GM23338 (cell line): ENCODE data around the gene MUC6. TPM values are rescaled to one million over a fixed set of nuclear protein-coding genes. Genes with fewer than 3 reads are reported as not detected.

Experiments
- ATAC-seq: fragments of 200-7000 bp; cut with Tn5 transposase; 3 replicates; pipeline ENCODE4 v1.9.1; 2020
- DNase-seq: peaks from one replicate; pipeline ENCODE4 v3.0.0-alpha.2; 2015; ENCODE audit warnings: low spot score
- H2AFZ ChIP-seq: fragments of 200-600 bp; sonication (generic); 2 replicates; pipeline ENCODE4 v1.8.0; 2016; ENCODE audit warnings: antibody characterized with exemption, mild to moderate bottlenecking, moderate library complexity
- H3F3A ChIP-seq: fragments of 200-600 bp; sonication (generic); replicated peaks from 2 replicates; pipeline ENCODE4 v1.8.0; 2017; ENCODE audit warnings: antibody characterized with exemption, mixed run types, low read depth
- H3K27ac ChIP-seq: fragments of 200-600 bp; sonication (generic); 2 replicates; pipeline ENCODE4 v1.6.1; 2016; ENCODE audit warnings: low read depth
- H3K27me3 ChIP-seq: fragments of 200-600 bp; sonication (generic); 2 replicates; pipeline ENCODE4 v1.8.0; 2016; ENCODE audit warnings: mild to moderate bottlenecking, mixed run types, moderate library complexity; ENCODE audit not compliant: insufficient read depth
- H3K36me3 ChIP-seq: fragments of 200-600 bp; sonication (generic); 2 replicates; pipeline ENCODE4 v1.8.0; 2016; ENCODE audit warnings: mild to moderate bottlenecking; ENCODE audit not compliant: insufficient read depth
- H3K4me1 ChIP-seq: fragments of 200-600 bp; sonication (generic); 2 replicates; pipeline ENCODE4 v1.8.0; 2016; ENCODE audit warnings: mild to moderate bottlenecking, moderate library complexity; ENCODE audit not compliant: insufficient read depth
- H3K4me2 ChIP-seq: fragments of 200-600 bp; sonication (generic); 2 replicates; pipeline ENCODE4 v1.7.1; 2017; ENCODE audit warnings: mixed run types
- H3K4me3 ChIP-seq: fragments of 200-600 bp; sonication (generic); 2 replicates; pipeline ENCODE4 v1.6.1; 2016; ENCODE audit warnings: mixed run types
- H3K79me2 ChIP-seq: fragments of 200-600 bp; sonication (generic); replicated peaks from 2 replicates; pipeline ENCODE4 v1.8.0; 2017; ENCODE audit warnings: mild to moderate bottlenecking; ENCODE audit not compliant: insufficient read depth
- H3K9me2 ChIP-seq: fragments of 200-600 bp; sonication (generic); 2 replicates; pipeline ENCODE4 v1.8.0; 2017; ENCODE audit not compliant: insufficient read depth
- H4K20me1 ChIP-seq: fragments of 200-600 bp; sonication (generic); replicated peaks from 2 replicates; pipeline ENCODE4 v1.8.0; 2017; ENCODE audit warnings: mild to moderate bottlenecking; ENCODE audit not compliant: insufficient read depth
- H3K27ac Mint-ChIP-seq: 2 replicates; pipeline ENCODE4 v1.8.0; 2020; ENCODE audit warnings: inconsistent platforms, mild to moderate bottlenecking, moderate library complexity, mixed read lengths
- H3K27me3 Mint-ChIP-seq: 3 replicates; pipeline ENCODE4 v1.8.0; 2022; ENCODE audit warnings: low read depth, mild to moderate bottlenecking, moderate library complexity, mixed read lengths, inconsistent platforms; ENCODE audit not compliant: insufficient read depth, poor library complexity
- H3K36me3 Mint-ChIP-seq: 3 replicates; pipeline ENCODE4 v1.8.0; 2021; ENCODE audit warnings: low read depth, mild to moderate bottlenecking, inconsistent platforms, moderate library complexity, mixed read lengths
- H3K4me1 Mint-ChIP-seq: 3 replicates; pipeline ENCODE4 v1.8.0; 2020; ENCODE audit warnings: mild to moderate bottlenecking, inconsistent platforms, mixed read lengths
- H3K4me3 Mint-ChIP-seq: 3 replicates; pipeline ENCODE4 v1.8.0; 2021; ENCODE audit warnings: moderate library complexity, mild to moderate bottlenecking, inconsistent platforms, mixed read lengths
- H3K9me3 Mint-ChIP-seq: 3 replicates; pipeline ENCODE4 v1.8.0; 2020; ENCODE audit warnings: moderate library complexity, mild to moderate bottlenecking, inconsistent platforms, mixed read lengths
- CREB1 ChIP-seq: fragments of 250-450 bp; sonication (Bioruptor Pico); IDR thresholded peaks from 2 replicates; pipeline ENCODE4 v1.5.0; 2020; ENCODE audit warnings: low read depth, mild to moderate bottlenecking, moderate library complexity
- EZH2 ChIP-seq: fragments of 200-600 bp; sonication (generic); IDR thresholded peaks from one replicate; pipeline ENCODE4 v1.8.0; 2017; ENCODE audit warnings: antibody characterized with exemption, mild to moderate bottlenecking, low read depth; ENCODE audit not compliant: unreplicated experiment
- EZH2phosphoT487 ChIP-seq: fragments of 200-600 bp; sonication (generic); IDR thresholded peaks from one replicate; pipeline ENCODE4 v1.8.1; 2018; ENCODE audit warnings: antibody characterized with exemption; ENCODE audit not compliant: unreplicated experiment
- NANOG ChIP-seq: IDR thresholded peaks from 2 replicates; pipeline ENCODE4 v1.6.1; 2016; ENCODE audit warnings: antibody characterized with exemption, borderline replicate concordance
- STAT1 ChIP-seq: IDR thresholded peaks from one replicate; pipeline ENCODE4 v1.6.1; 2016; ENCODE audit warnings: antibody characterized with exemption; ENCODE audit not compliant: unreplicated experiment
- ZNF114 ChIP-seq: fragments of 250-450 bp; sonication (Bioruptor Pico); IDR thresholded peaks from 2 replicates; pipeline ENCODE4 v1.5.0; 2020; ENCODE audit warnings: mild to moderate bottlenecking, moderate library complexity
- ZNF331 ChIP-seq: fragments of 250-450 bp; sonication (Bioruptor Pico); IDR thresholded peaks from 2 replicates; pipeline ENCODE4 v1.5.0; 2020; ENCODE audit warnings: low read depth, mild to moderate bottlenecking, moderate library complexity
- polyA plus RNA-seq: library from polyadenylated mRNA; unstranded; fragments of >200 nt; fragmentation: Nextera tagmentation; extraction: Ambion mirVana; gene quantifications from 2 replicates; pipeline ENCODE4 v1.2.1, GENCODE V29; 2016
- total RNA-seq: library from RNA; depleted of rRNA; stranded (reverse); fragments of >200 nt; shearing (Covaris generic); gene quantifications from 2 replicates; pipeline ENCODE4 v1.2.3, GENCODE V29; 2014
- TF ChIP-seq, protein P1 (sequence below): fragments of 250-450 bp; sonication (Bioruptor Pico); IDR thresholded peaks from 2 replicates; pipeline ENCODE4 v1.5.0; 2020; ENCODE audit warnings: mild to moderate bottlenecking, moderate library complexity
- TF ChIP-seq, protein P2 (sequence below), 2 experiments: fragments of 200-600 bp in 1 of 2; sonication (generic) in 1 of 2; conservative IDR thresholded peaks; 2 replicates each; pipeline versions ENCODE4 v1.5.1 to v1.6.1; 2016 to 2017; ENCODE audit warnings: antibody characterized with exemption in 2 of 2, low read depth in 2 of 2, mild to moderate bottlenecking in 2 of 2, moderate library complexity in 1 of 2
- TF ChIP-seq, protein P3 (sequence below): IDR thresholded peaks from one replicate; pipeline ENCODE4 v1.6.1; 2018; ENCODE audit warnings: antibody characterized with exemption; ENCODE audit not compliant: unreplicated experiment
- TF ChIP-seq, protein P4 (sequence below): IDR thresholded peaks from 2 replicates; pipeline ENCODE4 v1.6.1; 2016; ENCODE audit warnings: antibody characterized with exemption

Gene MUC6
- total and polyA plus RNA-seq, 2 experiments from 2014 or later, result not detected

DNA sequence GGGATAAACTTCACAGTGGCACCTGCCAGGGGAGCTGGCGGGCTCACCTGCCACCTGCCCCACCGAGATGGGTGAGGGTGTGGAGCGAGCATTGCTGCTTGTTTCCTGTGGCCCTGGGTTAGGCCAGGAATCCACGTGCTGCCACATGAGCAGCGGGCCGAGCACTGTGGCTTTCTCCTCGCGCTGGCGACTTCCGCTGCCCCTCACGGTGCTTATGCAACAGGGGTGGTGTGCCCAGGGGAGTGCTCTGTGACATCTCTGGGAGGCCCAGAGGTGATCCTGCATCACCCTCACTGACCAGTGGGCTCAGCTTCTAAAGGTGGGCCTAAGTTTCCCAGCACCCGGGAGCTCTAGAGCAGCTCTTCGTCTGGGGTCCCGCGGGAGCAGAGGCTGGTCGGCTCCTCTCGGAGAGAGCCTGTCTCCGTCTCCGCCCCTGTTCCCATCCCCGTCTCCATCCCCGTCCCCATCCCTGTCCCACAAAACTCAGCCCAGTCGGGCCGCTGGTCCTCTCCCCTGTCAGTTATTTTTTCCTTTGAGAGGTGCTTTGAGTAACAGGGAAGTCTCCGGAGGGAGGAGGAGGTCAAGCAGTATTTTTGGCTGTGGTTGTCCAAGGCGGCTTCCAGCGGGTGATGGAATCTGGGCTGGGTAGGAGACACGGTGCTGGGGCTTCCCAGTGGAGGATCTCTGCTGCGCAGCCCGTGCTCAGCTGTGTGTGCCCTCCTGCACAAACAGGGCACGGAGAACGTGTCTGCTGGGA is 68.3 kb downstream of the MUC6 start (continued):
- TF ChIP-seq, protein P1, sequence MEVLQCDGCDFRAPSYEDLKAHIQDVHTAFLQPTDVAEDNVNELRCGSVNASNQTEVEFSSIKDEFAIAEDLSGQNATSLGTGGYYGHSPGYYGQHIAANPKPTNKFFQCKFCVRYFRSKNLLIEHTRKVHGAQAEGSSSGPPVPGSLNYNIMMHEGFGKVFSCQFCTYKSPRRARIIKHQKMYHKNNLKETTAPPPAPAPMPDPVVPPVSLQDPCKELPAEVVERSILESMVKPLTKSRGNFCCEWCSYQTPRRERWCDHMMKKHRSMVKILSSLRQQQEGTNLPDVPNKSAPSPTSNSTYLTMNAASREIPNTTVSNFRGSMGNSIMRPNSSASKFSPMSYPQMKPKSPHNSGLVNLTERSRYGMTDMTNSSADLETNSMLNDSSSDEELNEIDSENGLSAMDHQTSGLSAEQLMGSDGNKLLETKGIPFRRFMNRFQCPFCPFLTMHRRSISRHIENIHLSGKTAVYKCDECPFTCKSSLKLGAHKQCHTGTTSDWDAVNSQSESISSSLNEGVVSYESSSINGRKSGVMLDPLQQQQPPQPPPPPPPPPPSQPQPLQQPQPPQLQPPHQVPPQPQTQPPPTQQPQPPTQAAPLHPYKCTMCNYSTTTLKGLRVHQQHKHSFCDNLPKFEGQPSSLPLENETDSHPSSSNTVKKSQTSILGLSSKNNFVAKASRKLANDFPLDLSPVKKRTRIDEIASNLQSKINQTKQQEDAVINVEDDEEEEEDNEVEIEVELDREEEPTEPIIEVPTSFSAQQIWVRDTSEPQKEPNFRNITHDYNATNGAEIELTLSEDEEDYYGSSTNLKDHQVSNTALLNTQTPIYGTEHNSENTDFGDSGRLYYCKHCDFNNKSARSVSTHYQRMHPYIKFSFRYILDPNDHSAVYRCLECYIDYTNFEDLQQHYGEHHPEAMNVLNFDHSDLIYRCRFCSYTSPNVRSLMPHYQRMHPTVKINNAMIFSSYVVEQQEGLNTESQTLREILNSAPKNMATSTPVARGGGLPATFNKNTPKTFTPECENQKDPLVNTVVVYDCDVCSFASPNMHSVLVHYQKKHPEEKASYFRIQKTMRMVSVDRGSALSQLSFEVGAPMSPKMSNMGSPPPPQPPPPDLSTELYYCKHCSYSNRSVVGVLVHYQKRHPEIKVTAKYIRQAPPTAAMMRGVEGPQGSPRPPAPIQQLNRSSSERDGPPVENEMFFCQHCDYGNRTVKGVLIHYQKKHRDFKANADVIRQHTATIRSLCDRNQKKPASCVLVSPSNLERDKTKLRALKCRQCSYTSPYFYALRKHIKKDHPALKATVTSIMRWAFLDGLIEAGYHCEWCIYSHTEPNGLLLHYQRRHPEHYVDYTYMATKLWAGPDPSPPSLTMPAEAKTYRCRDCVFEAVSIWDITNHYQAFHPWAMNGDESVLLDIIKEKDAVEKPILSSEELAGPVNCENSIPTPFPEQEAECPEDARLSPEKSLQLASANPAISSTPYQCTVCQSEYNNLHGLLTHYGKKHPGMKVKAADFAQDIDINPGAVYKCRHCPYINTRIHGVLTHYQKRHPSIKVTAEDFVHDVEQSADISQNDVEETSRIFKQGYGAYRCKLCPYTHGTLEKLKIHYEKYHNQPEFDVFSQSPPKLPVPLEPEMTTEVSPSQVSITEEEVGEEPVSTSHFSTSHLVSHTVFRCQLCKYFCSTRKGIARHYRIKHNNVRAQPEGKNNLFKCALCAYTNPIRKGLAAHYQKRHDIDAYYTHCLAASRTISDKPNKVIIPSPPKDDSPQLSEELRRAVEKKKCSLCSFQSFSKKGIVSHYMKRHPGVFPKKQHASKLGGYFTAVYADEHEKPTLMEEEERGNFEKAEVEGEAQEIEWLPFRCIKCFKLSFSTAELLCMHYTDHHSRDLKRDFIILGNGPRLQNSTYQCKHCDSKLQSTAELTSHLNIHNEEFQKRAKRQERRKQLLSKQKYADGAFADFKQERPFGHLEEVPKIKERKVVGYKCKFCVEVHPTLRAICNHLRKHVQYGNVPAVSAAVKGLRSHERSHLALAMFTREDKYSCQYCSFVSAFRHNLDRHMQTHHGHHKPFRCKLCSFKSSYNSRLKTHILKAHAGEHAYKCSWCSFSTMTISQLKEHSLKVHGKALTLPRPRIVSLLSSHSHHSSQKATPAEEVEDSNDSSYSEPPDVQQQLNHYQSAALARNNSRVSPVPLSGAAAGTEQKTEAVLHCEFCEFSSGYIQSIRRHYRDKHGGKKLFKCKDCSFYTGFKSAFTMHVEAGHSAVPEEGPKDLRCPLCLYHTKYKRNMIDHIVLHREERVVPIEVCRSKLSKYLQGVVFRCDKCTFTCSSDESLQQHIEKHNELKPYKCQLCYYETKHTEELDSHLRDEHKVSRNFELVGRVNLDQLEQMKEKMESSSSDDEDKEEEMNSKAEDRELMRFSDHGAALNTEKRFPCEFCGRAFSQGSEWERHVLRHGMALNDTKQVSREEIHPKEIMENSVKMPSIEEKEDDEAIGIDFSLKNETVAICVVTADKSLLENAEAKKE (CRISPR knock-in tag), result no peak
- no peak for TF ChIP-seq EZH2phosphoT487

DNA sequence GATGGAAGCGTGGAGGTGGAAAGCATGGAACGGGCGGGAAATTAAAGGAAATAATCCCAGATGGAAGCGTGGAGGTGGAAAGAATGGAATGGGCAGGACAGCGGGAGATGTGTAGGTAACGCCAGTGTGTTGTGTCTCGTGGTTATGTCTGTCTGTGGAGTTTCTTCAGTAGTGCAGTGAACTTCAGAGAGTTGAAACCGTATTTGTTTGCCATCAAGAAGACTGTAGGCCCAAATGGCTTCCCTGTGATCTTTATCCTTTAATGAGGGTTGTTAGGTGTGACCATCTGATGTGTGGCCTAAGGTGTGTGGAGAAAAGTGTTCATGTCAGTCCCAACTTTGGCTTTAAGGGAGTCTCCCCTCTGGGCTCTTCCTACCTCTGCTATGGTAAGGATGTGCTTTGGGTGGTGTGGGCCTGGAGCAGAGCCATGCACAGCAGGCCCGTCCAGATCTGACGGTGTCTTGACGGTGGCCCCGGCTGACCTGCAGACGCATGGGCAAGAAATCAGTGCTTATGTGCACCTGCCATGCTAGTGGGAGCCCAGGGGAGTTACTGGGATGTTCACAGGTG is 71.2 kb downstream of the MUC6 start:
- Mint-ChIP-seq H3K36me3 (peaks cover 56% of the 10 kb centered on the region), H3K4me1 (peaks cover 4% of the 10 kb centered on the region; the same call in 1 of the 3 replicates), H3K27ac (no peak overlapping the region), H3K4me3 (no peak overlapping the region), H3K9me3 (peaks cover 20% of the 10 kb centered on the region), H3K27me3 (peaks cover 13% of the 10 kb centered on the region)
- ATAC-seq (no peak), DNase-seq (no peak)
- Histone ChIP-seq H3K79me2 (peaks cover 22% of the 10 kb centered on the region; the same call in 1 of the 2 replicates), H3K4me2 (no peak overlapping the region), H3K9me2 (no peaks in the 10 kb centered on the region), H2AFZ (no peak overlapping the region), H3K4me1 (no peaks in the 10 kb centered on the region), H3F3A (peaks cover 4% of the 10 kb centered on the region; the same call in 1 of the 2 replicates), H3K36me3 (peaks cover 7% of the 10 kb centered on the region; the same call in 1 of the 2 replicates), H3K4me3 (no peak overlapping the region), H3K27ac (no peak overlapping the region), H4K20me1 (no peaks in the 10 kb centered on the region; the same call in 1 of the 2 replicates), H3K27me3 (no peaks in the 10 kb centered on the region)
- TF ChIP-seq, protein P2, sequence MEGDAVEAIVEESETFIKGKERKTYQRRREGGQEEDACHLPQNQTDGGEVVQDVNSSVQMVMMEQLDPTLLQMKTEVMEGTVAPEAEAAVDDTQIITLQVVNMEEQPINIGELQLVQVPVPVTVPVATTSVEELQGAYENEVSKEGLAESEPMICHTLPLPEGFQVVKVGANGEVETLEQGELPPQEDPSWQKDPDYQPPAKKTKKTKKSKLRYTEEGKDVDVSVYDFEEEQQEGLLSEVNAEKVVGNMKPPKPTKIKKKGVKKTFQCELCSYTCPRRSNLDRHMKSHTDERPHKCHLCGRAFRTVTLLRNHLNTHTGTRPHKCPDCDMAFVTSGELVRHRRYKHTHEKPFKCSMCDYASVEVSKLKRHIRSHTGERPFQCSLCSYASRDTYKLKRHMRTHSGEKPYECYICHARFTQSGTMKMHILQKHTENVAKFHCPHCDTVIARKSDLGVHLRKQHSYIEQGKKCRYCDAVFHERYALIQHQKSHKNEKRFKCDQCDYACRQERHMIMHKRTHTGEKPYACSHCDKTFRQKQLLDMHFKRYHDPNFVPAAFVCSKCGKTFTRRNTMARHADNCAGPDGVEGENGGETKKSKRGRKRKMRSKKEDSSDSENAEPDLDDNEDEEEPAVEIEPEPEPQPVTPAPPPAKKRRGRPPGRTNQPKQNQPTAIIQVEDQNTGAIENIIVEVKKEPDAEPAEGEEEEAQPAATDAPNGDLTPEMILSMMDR (conservative IDR thresholded peaks at IDR 0.05; ENCODE audit: low read depth in 2 of 2), result no peak
- TF ChIP-seq ZNF331 (CRISPR knock-in tag), result no peak
- no peak for TF ChIP-seq STAT1
- TF ChIP-seq ZNF114, result no peak
- no peak for TF ChIP-seq CREB1 (CRISPR knock-in tag)
- TF ChIP-seq, protein P3, sequence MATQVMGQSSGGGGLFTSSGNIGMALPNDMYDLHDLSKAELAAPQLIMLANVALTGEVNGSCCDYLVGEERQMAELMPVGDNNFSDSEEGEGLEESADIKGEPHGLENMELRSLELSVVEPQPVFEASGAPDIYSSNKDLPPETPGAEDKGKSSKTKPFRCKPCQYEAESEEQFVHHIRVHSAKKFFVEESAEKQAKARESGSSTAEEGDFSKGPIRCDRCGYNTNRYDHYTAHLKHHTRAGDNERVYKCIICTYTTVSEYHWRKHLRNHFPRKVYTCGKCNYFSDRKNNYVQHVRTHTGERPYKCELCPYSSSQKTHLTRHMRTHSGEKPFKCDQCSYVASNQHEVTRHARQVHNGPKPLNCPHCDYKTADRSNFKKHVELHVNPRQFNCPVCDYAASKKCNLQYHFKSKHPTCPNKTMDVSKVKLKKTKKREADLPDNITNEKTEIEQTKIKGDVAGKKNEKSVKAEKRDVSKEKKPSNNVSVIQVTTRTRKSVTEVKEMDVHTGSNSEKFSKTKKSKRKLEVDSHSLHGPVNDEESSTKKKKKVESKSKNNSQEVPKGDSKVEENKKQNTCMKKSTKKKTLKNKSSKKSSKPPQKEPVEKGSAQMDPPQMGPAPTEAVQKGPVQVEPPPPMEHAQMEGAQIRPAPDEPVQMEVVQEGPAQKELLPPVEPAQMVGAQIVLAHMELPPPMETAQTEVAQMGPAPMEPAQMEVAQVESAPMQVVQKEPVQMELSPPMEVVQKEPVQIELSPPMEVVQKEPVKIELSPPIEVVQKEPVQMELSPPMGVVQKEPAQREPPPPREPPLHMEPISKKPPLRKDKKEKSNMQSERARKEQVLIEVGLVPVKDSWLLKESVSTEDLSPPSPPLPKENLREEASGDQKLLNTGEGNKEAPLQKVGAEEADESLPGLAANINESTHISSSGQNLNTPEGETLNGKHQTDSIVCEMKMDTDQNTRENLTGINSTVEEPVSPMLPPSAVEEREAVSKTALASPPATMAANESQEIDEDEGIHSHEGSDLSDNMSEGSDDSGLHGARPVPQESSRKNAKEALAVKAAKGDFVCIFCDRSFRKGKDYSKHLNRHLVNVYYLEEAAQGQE, result no peak
- TF ChIP-seq, protein P4, sequence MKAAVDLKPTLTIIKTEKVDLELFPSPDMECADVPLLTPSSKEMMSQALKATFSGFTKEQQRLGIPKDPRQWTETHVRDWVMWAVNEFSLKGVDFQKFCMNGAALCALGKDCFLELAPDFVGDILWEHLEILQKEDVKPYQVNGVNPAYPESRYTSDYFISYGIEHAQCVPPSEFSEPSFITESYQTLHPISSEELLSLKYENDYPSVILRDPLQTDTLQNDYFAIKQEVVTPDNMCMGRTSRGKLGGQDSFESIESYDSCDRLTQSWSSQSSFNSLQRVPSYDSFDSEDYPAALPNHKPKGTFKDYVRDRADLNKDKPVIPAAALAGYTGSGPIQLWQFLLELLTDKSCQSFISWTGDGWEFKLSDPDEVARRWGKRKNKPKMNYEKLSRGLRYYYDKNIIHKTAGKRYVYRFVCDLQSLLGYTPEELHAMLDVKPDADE, result no peak
- no peak for TF ChIP-seq EZH2phosphoT487
- TF ChIP-seq EZH2, result no peak
- TF ChIP-seq NANOG, result no peak
